GM12878 (cell line): ENCODE results near the gene ISCA2. TPM values are rescaled to one million over a fixed set of nuclear protein-coding genes. Genes with fewer than 3 reads are reported as not detected.

Experiments
- ATAC-seq: fragments of 200-7000 bp; cut with Tn5 transposase; 3 replicates; pipeline ENCODE4 v1.9.1; 2020; ENCODE audit warnings: mild to moderate bottlenecking, moderate library complexity
- BruUV-seq: library from RNA; stranded (reverse); fragments of 400-500 nt; replicated peaks from 2 replicates; lab custom pipeline; 2021; lab: Mats Ljungman, UMichigan
- CTCF ChIA-PET: fragments of 300-600 bp; sonication (Branson Sonifier 250); formaldehyde crosslinking; extraction: SDS; loops from one replicate; lab custom pipeline; 2021; ENCODE audit warnings: inconsistent platforms; lab: Yijun Ruan, JAX
- POLR2A ChIA-PET: fragments of 350-600 bp; formaldehyde crosslinking; extraction: SDS; loops from one replicate; lab custom pipeline; 2021; ENCODE audit warnings: inconsistent platforms; lab: Charles Lee
- RAD21 ChIA-PET: fragments of 300-600 bp; sonication (Branson Sonifier 250); formaldehyde crosslinking; loops from one replicate; lab custom pipeline; 2023; ENCODE audit warnings: antibody characterized with exemption; ENCODE audit not compliant: unreplicated experiment; lab: Charles Lee
- SMC1A ChIA-PET: fragments of 300-600 bp; sonication (Branson Sonifier 250); formaldehyde crosslinking; loops from one replicate; lab custom pipeline; 2023; ENCODE audit not compliant: unreplicated experiment, uncharacterized antibody; lab: Charles Lee
- DNase-seq: peaks from one replicate; pipeline ENCODE4 v3.0.0-alpha.2; 2011; ENCODE audit warnings: low read depth, low spot score
- FAIRE-seq: peaks from 3 replicates; lab custom pipeline; 2011; peaks lifted over from hg19 to GRCh38; lab: Jason Lieb, UNC
- H2AFZ ChIP-seq: 2 replicates; pipeline ENCODE4 v1.6.0; 2011; ENCODE audit warnings: low read depth, low read length, control low read depth; ENCODE audit not compliant: control insufficient read depth
- H3K27ac ChIP-seq: 2 replicates; pipeline ENCODE4 v1.5.1; 2011; ENCODE audit warnings: control low read depth; ENCODE audit not compliant: control insufficient read depth, insufficient read depth
- H3K27me3 ChIP-seq, 2 experiments: replicated peaks in 1 of 2; 2 replicates each; pipeline versions ENCODE4 v1.6.0 to v1.6.1; 2011; ENCODE audit warnings: low read length in 1 of 2; ENCODE audit not compliant: control insufficient read depth in 2 of 2, insufficient read depth in 2 of 2
- H3K36me3 ChIP-seq, 2 experiments: 2 replicates each; pipeline ENCODE4 v1.5.1; 2011; ENCODE audit warnings: low read length in 1 of 2; ENCODE audit not compliant: control insufficient read depth in 2 of 2, insufficient read depth in 2 of 2
- H3K4me1 ChIP-seq: 2 replicates; pipeline ENCODE4 v1.6.1; 2011; ENCODE audit warnings: mild to moderate bottlenecking, low read length, moderate library complexity, mixed read lengths; ENCODE audit not compliant: control insufficient read depth, insufficient read depth
- H3K4me2 ChIP-seq: 2 replicates; pipeline ENCODE4 v1.6.0; 2011; ENCODE audit warnings: control low read depth; ENCODE audit not compliant: control insufficient read depth, insufficient read depth
- H3K4me3 ChIP-seq: fragments of 200-600 bp; sonication (generic); 2 replicates; pipeline ENCODE4 v1.5.1; 2016
- H3K79me2 ChIP-seq: 2 replicates; pipeline ENCODE4 v1.6.0; 2011; ENCODE audit warnings: low read length; ENCODE audit not compliant: control insufficient read depth, insufficient read depth
- H3K9ac ChIP-seq: 2 replicates; pipeline ENCODE4 v1.8.0; 2011; ENCODE audit warnings: low read length, control low read depth, mixed read lengths; ENCODE audit not compliant: control insufficient read depth, insufficient read depth
- H3K9me3 ChIP-seq: replicated peaks from 3 replicates; pipeline ENCODE4 v1.5.1; 2011; ENCODE audit warnings: mild to moderate bottlenecking, low read length; ENCODE audit not compliant: control insufficient read depth, insufficient read depth
- H4K20me1 ChIP-seq: 2 replicates; pipeline ENCODE4 v1.6.0; 2011; ENCODE audit not compliant: control insufficient read depth, insufficient read depth
- ASH2L ChIP-seq: fragments of 300-600, 200-600 bp; sonication (generic); IDR thresholded peaks from 2 replicates; pipeline ENCODE4 v1.6.1; 2017; ENCODE audit warnings: low read depth, mild to moderate bottlenecking, borderline replicate concordance
- BACH1 ChIP-seq: fragments of 450-650 bp; IDR thresholded peaks from 2 replicates; pipeline ENCODE4 v1.6.1; 2017; ENCODE audit warnings: mild to moderate bottlenecking, borderline replicate concordance
- BCL11A ChIP-seq: IDR thresholded peaks from 2 replicates; pipeline ENCODE4 v1.6.1; 2011; ENCODE audit warnings: low read depth, low read length
- BMI1 ChIP-seq: fragments of 450-650 bp; IDR thresholded peaks from 2 replicates; pipeline ENCODE4 v1.6.1; 2016; ENCODE audit warnings: mild to moderate bottlenecking, moderate library complexity, borderline replicate concordance
- CBFB ChIP-seq: IDR thresholded peaks from 2 replicates; pipeline ENCODE4 v1.6.1; 2016; ENCODE audit warnings: antibody characterized with exemption, low read depth
- CEBPZ ChIP-seq: fragments of 150-350 bp; IDR thresholded peaks from 2 replicates; pipeline ENCODE4 v1.6.1; 2016; ENCODE audit warnings: low read depth, low read length
- CHD4 ChIP-seq: fragments of 200-600 bp; sonication (generic); IDR thresholded peaks from 2 replicates; pipeline ENCODE4 v1.6.1; 2016; ENCODE audit warnings: mild to moderate bottlenecking
- CREM ChIP-seq: IDR thresholded peaks from 2 replicates; pipeline ENCODE4 v1.6.1; 2014; ENCODE audit warnings: antibody characterized with exemption, low read depth
- DPF2 ChIP-seq: fragments of 450-650 bp; IDR thresholded peaks from 2 replicates; pipeline ENCODE4 v1.6.1; 2017; ENCODE audit warnings: mild to moderate bottlenecking
- EED ChIP-seq: sonication (generic); IDR thresholded peaks from 2 replicates; pipeline ENCODE4 v1.6.1; 2016; ENCODE audit warnings: antibody characterized with exemption, low read depth
- JUND ChIP-seq: IDR thresholded peaks from 2 replicates; pipeline ENCODE4 v1.6.1; 2012; ENCODE audit warnings: low read depth, mild to moderate bottlenecking, low read length, improper control_type of control experiment, moderate library complexity
- LARP7 ChIP-seq: fragments of 450-650 bp; IDR thresholded peaks from 2 replicates; pipeline ENCODE4 v1.6.1; 2017; ENCODE audit warnings: mild to moderate bottlenecking
- MTA3 ChIP-seq: IDR thresholded peaks from 2 replicates; pipeline ENCODE4 v1.6.1; 2012; ENCODE audit warnings: low read length, inconsistent platforms, borderline replicate concordance
- PAX8 ChIP-seq: fragments of 450-650 bp; IDR thresholded peaks from 2 replicates; pipeline ENCODE4 v1.6.1; 2017; ENCODE audit warnings: mild to moderate bottlenecking, moderate library complexity
- SIN3A ChIP-seq: IDR thresholded peaks from 2 replicates; pipeline ENCODE4 v1.6.1; 2012; ENCODE audit warnings: low read depth, low read length, improper control_type of control experiment
- SMC3 ChIP-seq: IDR thresholded peaks from 2 replicates; pipeline ENCODE4 v1.6.1; 2011; ENCODE audit warnings: low read length, improper control_type of control experiment, borderline replicate concordance
- STAT3 ChIP-seq: IDR thresholded peaks from 2 replicates; pipeline ENCODE4 v1.6.1; 2011; ENCODE audit warnings: low read depth, low read length, improper control_type of control experiment
- TCF3 ChIP-seq: IDR thresholded peaks from 2 replicates; pipeline ENCODE4 v1.6.1; 2012; ENCODE audit warnings: low read depth, mild to moderate bottlenecking, low read length, borderline replicate concordance; ENCODE audit not compliant: insufficient read depth
- ZBED1 ChIP-seq: IDR thresholded peaks from 2 replicates; pipeline ENCODE4 v1.6.1; 2016; ENCODE audit warnings: borderline replicate concordance
- ZNF274 ChIP-seq: IDR thresholded peaks from one replicate; pipeline ENCODE4 v1.8.0; 2011; ENCODE audit not compliant: insufficient read length, insufficient read depth
- WGBS: methylation state at CpG from one replicate; pipeline ENCODE4 v1.1.6; 2016; ENCODE audit warnings: low lambda C conversion rate; ENCODE audit not compliant: insufficient replicate concordance, insufficient coverage; ENCODE audit errors: missing lambda C conversion rate; 5-methylcytosine and 5-hydroxymethylcytosine counted together
- in situ Hi-C: fragments of 300-500 bp; cut with MboI; formaldehyde crosslinking; loops from 9 replicates; pipeline ENCODE4 v1.14.3; 2018; ENCODE audit warnings: mixed read lengths
- intact Hi-C: fragments of 100-400 bp; cut with micrococcal nuclease; formaldehyde crosslinking; loops from one replicate; pipeline ENCODE4 v1.14.2; 2022; ENCODE audit not compliant: unreplicated experiment
- polyA plus RNA-seq, 11 experiments: library from polyadenylated mRNA; depleted of rRNA in 4 of 11; unstranded in 6 of 11; stranded (reverse) in 5 of 11; fragments of >200 nt; fragmentation: Nextera tagmentation in 4 of 11; fragmentation: Illumina TruSeq in 1 of 11; extraction: Ambion mirVana in 4 of 11; extraction: Trizol in 1 of 11; gene quantifications; 1 replicate in 1 of 11; 2 replicates in 10 of 11; pipeline versions ENCODE4 v1.2.1 to v1.2.3, GENCODE V29; 2011 to 2016; ENCODE audit warnings: inconsistent platforms in 2 of 11, missing spikeins in 2 of 11, low read depth in 1 of 11
- total RNA-seq, 4 experiments: library from RNA; depleted of rRNA in 3 of 4; stranded (reverse); fragments of >200 nt in 3 of 4; fragmentation: Illumina TruSeq in 1 of 4; extraction: Trizol in 1 of 4; gene quantifications; 2 replicates each; pipeline versions ENCODE4 v1.2.1 to v1.2.3, GENCODE V29; 2013 to 2021

The ISCA2 gene
- total and polyA plus RNA-seq, 10 of the 15 experiments (the other 5 are each of a cell fraction or from before 2014, with no cell fraction given), result 7.5 to 116 (median 32.5) TPM

GRCh38 chr14:74545386-74545785 is 51.8 kb downstream of the ISCA2 start:
- no peak for ATAC-seq
- H3K9ac ChIP-seq, result no peak overlapping the region
- peaks cover 0 to 2% of the 10 kb centered on the region in 2 experiments; a peak in 2 of 4 replicates for H3K27me3 ChIP-seq
- ChIA-PET CTCF (no interaction called here), SMC1A (interaction anchor here (0.7 kb wide), 1 partner anchor 16 kb away, joined by 3 read pairs; no protein-coding TSS in a partner anchor), POLR2A (no interaction called here), RAD21 (no interaction called here)
- H3K27ac ChIP-seq, result no peak overlapping the region
- BruUV-seq, result no TSS peak
- WGBS, result 2% methylated on average over 4 of the region's 4 CpGs
- H2AFZ ChIP-seq, result no peak overlapping the region
- FAIRE-seq, result no peak
- TF ChIP-seq MTA3 (no peak), JUND (no peak), CEBPZ (no peak), STAT3 (no peak), BCL11A (no peak), BMI1 (no peak), EED (no peak), LARP7 (no peak), PAX8 (no peak), TCF3 (no peak), ZBED1 (no peak), CHD4 (no peak), BACH1 (no peak), ZNF274 (no peak), SMC3 (no peak), CBFB (no peak), SIN3A (no peak), ASH2L (no peak), DPF2 (no peak), CREM (no peak)
- H3K4me2 ChIP-seq, result no peak overlapping the region
- H3K9me3 ChIP-seq, result no peaks in the 10 kb centered on the region
- in situ Hi-C loops (no loop called here), intact Hi-C loops (no loop called here)
- no peaks in the 10 kb centered on the region for H3K36me3 ChIP-seq
- DNase-seq, result no peak
- H3K79me2 ChIP-seq, result no peaks in the 10 kb centered on the region
- no peaks in the 10 kb centered on the region for H3K4me1 ChIP-seq
- H4K20me1 ChIP-seq, result no peaks in the 10 kb centered on the region
- H3K4me3 ChIP-seq, result no peak overlapping the region
